ENCODE results near the gene RAET1L. TPM values are rescaled to one million over a fixed set of nuclear protein-coding genes. Genes with fewer than 3 reads are reported as not detected.

Gene RAET1L
- total and polyA plus RNA-seq, 3 donors from 2014 or later: 0.43 TPM; not detected in 2

DNA sequence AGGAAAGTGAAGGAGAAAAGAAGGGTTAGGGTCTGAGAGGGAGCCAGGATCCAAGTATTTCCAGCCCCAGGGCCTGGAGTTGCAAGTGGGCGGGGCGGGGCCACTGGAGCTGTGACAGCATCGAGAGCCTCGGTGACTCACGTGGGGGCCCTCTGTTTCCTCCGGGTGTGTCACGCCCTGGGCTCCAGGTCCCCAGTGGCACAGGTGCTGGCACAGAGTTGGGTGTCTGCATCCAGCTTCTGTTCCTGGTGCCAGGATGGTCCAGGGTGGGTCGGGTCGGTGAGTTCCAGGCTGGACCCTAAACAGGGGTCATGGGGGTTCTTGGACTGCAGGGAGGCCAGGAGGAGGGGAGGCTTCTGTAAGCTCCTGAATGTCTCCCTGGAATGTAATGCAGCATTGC lies 16.7 kb downstream of the RAET1L start:
- H3K4me1 ChIP-seq: peaks cover 4% of the 10 kb centered on the region
- H3K27ac ChIP-seq: no peak overlapping the region
- H3K4me3 ChIP-seq: no peak overlapping the region
- TF ChIP-seq, protein P1, sequence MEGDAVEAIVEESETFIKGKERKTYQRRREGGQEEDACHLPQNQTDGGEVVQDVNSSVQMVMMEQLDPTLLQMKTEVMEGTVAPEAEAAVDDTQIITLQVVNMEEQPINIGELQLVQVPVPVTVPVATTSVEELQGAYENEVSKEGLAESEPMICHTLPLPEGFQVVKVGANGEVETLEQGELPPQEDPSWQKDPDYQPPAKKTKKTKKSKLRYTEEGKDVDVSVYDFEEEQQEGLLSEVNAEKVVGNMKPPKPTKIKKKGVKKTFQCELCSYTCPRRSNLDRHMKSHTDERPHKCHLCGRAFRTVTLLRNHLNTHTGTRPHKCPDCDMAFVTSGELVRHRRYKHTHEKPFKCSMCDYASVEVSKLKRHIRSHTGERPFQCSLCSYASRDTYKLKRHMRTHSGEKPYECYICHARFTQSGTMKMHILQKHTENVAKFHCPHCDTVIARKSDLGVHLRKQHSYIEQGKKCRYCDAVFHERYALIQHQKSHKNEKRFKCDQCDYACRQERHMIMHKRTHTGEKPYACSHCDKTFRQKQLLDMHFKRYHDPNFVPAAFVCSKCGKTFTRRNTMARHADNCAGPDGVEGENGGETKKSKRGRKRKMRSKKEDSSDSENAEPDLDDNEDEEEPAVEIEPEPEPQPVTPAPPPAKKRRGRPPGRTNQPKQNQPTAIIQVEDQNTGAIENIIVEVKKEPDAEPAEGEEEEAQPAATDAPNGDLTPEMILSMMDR (IDR thresholded peaks at IDR 0.05): no peak
- TF ChIP-seq POLR2A (IDR thresholded peaks at IDR 0.05): no peak
- no peaks in the 10 kb centered on the region for H3K9me3 ChIP-seq
- WGBS, 2 donors: 62 to 66% methylated on average over 6 to 8 of the region's 9 CpGs
- no peak for DNase-seq
- intact Hi-C loops (cut with DNase I; ENCODE audit: low total_unique reads): no loop called here
- H3K36me3 ChIP-seq (ENCODE audit: low read depth, missing control alignments): no peaks in the 10 kb centered on the region
- no peaks in the 10 kb centered on the region for H3K27me3 ChIP-seq

DNA sequence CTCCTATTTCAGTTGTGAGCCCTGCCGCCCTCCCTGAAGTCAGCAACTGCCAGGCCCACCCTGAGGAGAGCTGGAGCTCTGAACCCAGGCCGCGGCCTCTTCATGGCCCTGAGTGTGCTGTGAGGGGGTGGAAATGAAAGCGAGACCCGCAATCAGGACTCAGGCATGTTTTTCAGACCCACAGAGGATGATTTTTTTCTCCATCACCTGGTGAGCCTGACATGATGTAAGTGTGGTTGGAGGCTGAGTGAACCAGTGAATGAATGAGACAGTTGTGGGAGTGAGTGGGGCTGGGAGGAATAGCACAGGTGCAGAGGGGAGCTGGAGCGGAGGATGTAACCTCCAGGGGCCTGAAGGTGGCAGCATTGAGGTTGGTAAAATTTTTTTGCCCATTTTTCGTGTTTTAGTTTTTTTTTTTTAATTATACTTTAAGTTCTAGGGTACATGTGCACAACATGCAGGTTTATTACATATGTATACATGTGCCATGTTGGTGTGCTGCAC lies 18.3 kb downstream of the RAET1L start:
- Histone ChIP-seq H3K27me3 (no peaks in the 10 kb centered on the region), H3K9me3 (no peaks in the 10 kb centered on the region), H3K36me3 (ENCODE audit: low read depth, missing control alignments) (no peaks in the 10 kb centered on the region), H3K4me1 (peaks cover 4% of the 10 kb centered on the region), H3K4me3 (no peak overlapping the region), H3K27ac (no peak overlapping the region)
- DNase-seq: no peak
- 65 to 67% methylated on average over 7 of the region's 7 CpGs for WGBS, 2 donors
- intact Hi-C loops (cut with DNase I; ENCODE audit: low total_unique reads): no loop called here
- no peak for TF ChIP-seq POLR2A (IDR thresholded peaks at IDR 0.05)
- TF ChIP-seq, protein P1 (IDR thresholded peaks at IDR 0.05): peak in 1 of 3 experiments; percentile 32

DNA sequence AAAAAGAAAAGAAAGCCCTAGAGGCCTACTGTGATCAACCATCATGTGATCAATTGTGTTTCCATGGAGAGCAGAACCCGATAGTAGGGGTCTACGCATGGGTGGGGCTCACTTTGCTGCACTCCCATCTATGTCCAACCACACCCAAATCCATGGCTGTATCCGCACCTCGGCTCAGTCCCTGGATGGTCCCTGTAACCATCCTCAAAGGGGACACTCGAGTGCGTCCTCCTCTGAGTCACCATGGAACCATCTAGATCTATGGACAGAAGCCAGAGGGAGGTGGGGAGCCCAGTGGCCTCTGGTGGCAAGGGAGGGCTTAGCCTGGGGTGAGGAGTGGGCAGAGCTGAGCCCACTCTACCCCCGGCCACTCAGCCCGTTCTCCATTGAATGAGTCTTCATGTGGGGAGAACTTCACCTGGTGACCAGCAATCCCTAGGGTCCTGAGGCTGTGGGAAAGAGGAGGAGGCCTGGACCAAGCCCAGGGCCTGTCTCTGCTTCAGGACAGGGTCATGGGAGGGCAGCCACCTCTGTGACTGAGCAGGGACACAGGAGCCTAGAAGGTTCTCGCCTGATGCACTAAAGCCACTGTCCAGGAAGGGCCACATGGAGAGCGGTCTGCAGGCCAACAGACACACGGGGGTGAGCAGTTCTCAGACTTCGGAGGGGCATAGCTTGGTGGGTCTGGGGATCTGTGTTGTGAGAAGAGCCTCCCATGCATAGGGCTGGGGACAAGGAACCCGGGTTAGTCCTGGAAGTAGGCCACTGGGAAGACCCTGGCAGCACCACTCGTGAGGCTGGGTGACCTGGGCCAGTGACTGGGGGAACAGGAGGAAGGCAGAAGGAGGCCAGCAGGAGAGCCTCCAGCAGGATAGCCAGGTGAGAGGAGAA lies 19.3 kb downstream of the RAET1L start:
- DNase-seq: no peak
- no peaks in the 10 kb centered on the region for H3K9me3 ChIP-seq
- peak overlapping the region; percentile 56 to 69 for H3K4me3 ChIP-seq
- H3K27ac ChIP-seq: peak overlapping the region in 1 of 2 donors; percentile 15
- peaks cover 7% of the 10 kb centered on the region for H3K4me1 ChIP-seq
- no peaks in the 10 kb centered on the region for H3K27me3 ChIP-seq
- WGBS, 2 donors: 71 to 73% methylated on average over 14 of the region's 14 CpGs
- no peaks in the 10 kb centered on the region for H3K36me3 ChIP-seq (ENCODE audit: low read depth, missing control alignments)
- TF ChIP-seq POLR2A (IDR thresholded peaks at IDR 0.05): no peak
- TF ChIP-seq, protein P1 (IDR thresholded peaks at IDR 0.05): no peak
- intact Hi-C loops (cut with DNase I; ENCODE audit: low total_unique reads): no loop called here

- peak overlapping the region; percentile 56 to 69 for H3K4me3 ChIP-seq
- H3K4me1 ChIP-seq: peaks cover 7% of the 10 kb centered on the region
- WGBS, 2 donors: 2% methylated on average over 45 to 74 of the region's 79 CpGs
- peak; percentile 95 for DNase-seq
- no peaks in the 10 kb centered on the region for H3K36me3 ChIP-seq (ENCODE audit: low read depth, missing control alignments)
- H3K9me3 ChIP-seq: no peaks in the 10 kb centered on the region
- H3K27me3 ChIP-seq: no peaks in the 10 kb centered on the region
- H3K27ac ChIP-seq: peak overlapping the region in 1 of 2 donors; percentile 15
- no peak for TF ChIP-seq POLR2A (IDR thresholded peaks at IDR 0.05)
- TF ChIP-seq, protein P1 (IDR thresholded peaks at IDR 0.05): no peak
- intact Hi-C loops (cut with DNase I; ENCODE audit: low total_unique reads): no loop called here
Observed at GRCh38 chr6:150004783-150005717, 20.3 kb downstream of the RAET1L start.

Data from testis (tissue), 3 donors.